Measurements from ENCODE around the gene TAS1R3. TPM values are rescaled to one million over a fixed set of nuclear protein-coding genes. Genes with fewer than 3 reads are reported as not detected.

The TAS1R3 gene
- total and polyA plus RNA-seq, 2 experiments from 2014 or later, result 0.14 TPM; not detected in 1

DNA sequence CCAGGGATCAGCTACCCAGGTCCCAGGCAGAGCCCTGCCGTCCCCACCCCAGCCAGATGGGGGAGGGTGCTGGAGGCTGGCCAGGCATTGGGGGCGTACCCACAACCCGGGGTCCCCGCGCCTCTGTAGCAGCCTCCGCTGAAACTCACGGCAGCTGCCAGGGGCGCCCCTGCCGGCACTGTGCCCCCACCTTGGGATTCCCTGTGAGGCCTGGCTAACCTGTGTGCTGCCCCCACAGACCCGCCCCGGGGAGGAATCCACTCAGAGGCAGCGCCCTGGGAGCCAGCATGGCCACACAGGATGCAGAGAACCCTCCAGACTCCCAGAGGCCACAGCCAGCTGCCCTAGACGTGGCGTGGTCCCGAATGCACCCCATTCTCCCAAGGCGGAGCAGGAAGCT is 14.3 kb downstream of the TAS1R3 start (continued):
- TF ChIP-seq ZNF462 (CRISPR knock-in tag; IDR thresholded peaks at IDR 0.05) (no peak), CTCF (conservative IDR thresholded peaks at IDR 0.05; ENCODE audit: low read depth in 2 of 2) (no peak), NANOG (IDR thresholded peaks at IDR 0.05; ENCODE audit: borderline replicate concordance) (no peak), JUNB (IDR thresholded peaks at IDR 0.05; ENCODE audit: unreplicated experiment) (no peak), ZNF114 (CRISPR knock-in tag; IDR thresholded peaks at IDR 0.05) (no peak), CREB1 (CRISPR knock-in tag; IDR thresholded peaks at IDR 0.05; ENCODE audit: low read depth) (no peak)

GRCh38 chr1:1345860-1346500 is 14.9 kb downstream of the TAS1R3 start:
- Histone ChIP-seq H3K79me2 (replicated peaks; ENCODE audit: insufficient read depth) (peaks cover 14% of the 10 kb centered on the region), H3K4me1 (ENCODE audit: insufficient read depth) (peaks cover 7% of the 10 kb centered on the region; the same call in 1 of the 2 replicates), H3K4me2 (no peak overlapping the region), H3K4me3 (no peak overlapping the region), H3F3A (replicated peaks; ENCODE audit: low read depth) (peaks cover 9% of the 10 kb centered on the region), H3K27me3 (ENCODE audit: insufficient read depth) (no peaks in the 10 kb centered on the region), H3K9me2 (ENCODE audit: insufficient read depth) (no peaks in the 10 kb centered on the region), H4K20me1 (replicated peaks; ENCODE audit: insufficient read depth) (peaks cover 3% of the 10 kb centered on the region), H3K27ac (ENCODE audit: low read depth) (no peak overlapping the region), H2AFZ (no peak overlapping the region), H3K36me3 (ENCODE audit: insufficient read depth) (no peaks in the 10 kb centered on the region)
- no peak for ATAC-seq
- peaks cover 6% of the 10 kb centered on the region for H3K36me3 Mint-ChIP-seq (ENCODE audit: low read depth)
- H3K4me1 Mint-ChIP-seq, result peaks cover 13% of the 10 kb centered on the region
- no peaks in the 10 kb centered on the region; the same call in 2 of the 3 replicates for H3K9me3 Mint-ChIP-seq
- no peak overlapping the region for H3K27ac Mint-ChIP-seq
- H3K4me3 Mint-ChIP-seq, result no peak overlapping the region
- H3K27me3 Mint-ChIP-seq (ENCODE audit: insufficient read depth, low read depth, poor library complexity), result peaks cover 6% of the 10 kb centered on the region
- DNase-seq (ENCODE audit: low spot score), result no peak
- TF ChIP-seq ZNF462 (CRISPR knock-in tag; IDR thresholded peaks at IDR 0.05), result no peak
